GM12891 (cell line): Measurements from ENCODE around the gene TMPRSS2.

Experiments used
- POLR2A ChIP-seq: IDR thresholded peaks from 2 replicates; pipeline ENCODE4 v1.6.1; 2011; ENCODE audit warnings: low read depth, low read length, control low read depth
- POLR2AphosphoS5 ChIP-seq: IDR thresholded peaks from 2 replicates; pipeline ENCODE4 v1.6.1; 2011; ENCODE audit warnings: low read depth, low read length, control low read depth
- POU2F2 ChIP-seq: IDR thresholded peaks from 2 replicates; pipeline ENCODE4 v1.6.1; 2011; ENCODE audit warnings: low read depth, mild to moderate bottlenecking, control low read depth, low read length, moderate library complexity
- SPI1 ChIP-seq: IDR thresholded peaks from 2 replicates; pipeline ENCODE4 v1.6.1; 2011; ENCODE audit warnings: low read depth, low read length, control low read depth
- TAF1 ChIP-seq: IDR thresholded peaks from 2 replicates; pipeline ENCODE4 v1.6.1; 2011; ENCODE audit warnings: low read depth, low read length, control low read depth

DNA sequence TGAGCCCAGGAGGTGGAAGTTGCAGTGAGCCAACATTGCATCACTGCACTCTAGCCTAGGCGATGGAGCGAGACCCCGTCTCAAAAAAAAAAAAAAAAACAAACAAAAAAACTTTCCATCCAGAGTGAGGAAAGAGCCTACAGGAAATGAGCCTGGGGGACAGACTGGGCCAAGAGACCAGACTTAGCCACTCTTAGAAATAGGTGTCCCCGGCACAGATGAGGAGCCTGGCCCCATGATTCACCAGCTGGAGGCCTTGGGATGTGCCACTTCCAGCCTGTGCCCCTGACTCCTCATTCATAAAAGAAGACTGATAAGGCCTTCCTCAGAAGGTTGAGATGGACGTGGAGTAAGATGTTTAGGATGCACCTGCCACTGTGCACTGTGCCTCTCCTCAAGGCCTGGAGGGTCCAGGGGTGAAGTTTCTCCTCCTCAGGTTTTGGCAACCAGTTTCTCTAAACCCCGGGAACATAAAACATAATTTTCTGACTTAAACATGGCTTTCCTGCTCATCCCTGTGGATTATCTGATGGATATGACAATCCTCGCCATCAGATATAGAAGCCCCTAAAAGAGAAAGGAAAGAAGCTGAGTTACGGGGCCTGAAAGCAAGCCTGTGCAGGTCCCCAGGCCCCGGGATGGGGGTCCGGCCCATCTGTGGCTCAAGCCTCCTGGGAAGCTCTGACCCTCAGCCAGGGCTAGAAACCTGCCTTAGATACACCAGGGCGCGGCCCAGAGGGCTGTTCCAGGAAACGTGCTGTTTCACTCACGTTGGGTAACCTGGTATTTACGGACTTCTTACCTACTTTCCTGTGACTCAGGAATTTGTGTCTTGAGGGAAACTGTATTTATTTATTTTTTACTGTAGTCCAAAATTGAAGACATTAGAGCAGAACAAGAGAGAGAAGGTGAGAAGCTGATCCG lies 55.9 kb downstream of the TMPRSS2 start:
- TF ChIP-seq POLR2A (peak; percentile 61; the same call in 1 of the 2 replicates), TAF1 (no peak), SPI1 (no peak), POLR2AphosphoS5 (peak; percentile 39), POU2F2 (0 out of 2 replicates have a peak, but pooled peaks have one; percentile 6)
